NCI-H1105 (cell line): ENCODE results near the gene SPAG9.
"Not testable (repeated sequence)": the region's sequence is repeated elsewhere in the genome, so short reads cannot be mapped to it uniquely, and the experiment has no call there.

ENCODE experiments used
- DNase-seq: peaks from one replicate; lab custom pipeline; 2025; lab: John Stamatoyannopoulos, UW

The SPAG9 gene

DNA sequence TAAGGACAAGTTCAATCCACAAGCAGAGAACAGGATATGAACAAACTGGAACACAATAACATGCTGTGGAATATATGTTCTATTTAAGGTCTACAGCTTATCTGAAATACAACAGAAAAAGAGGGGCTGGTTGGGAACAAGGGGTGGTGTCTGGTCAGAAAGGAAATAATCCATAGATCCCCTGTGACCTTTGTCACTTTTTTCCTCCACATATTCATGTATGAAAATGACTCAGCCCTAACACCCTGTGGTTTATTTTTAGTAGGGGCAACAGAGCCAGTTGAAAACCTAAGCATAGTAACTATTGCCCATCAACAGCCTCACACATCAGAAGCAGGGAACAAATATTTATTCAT lies 12.3 kb upstream of the SPAG9 start:
- DNase-seq = no peak

GRCh38 chr17:51128076-51128475 lies 7.4 kb upstream of the SPAG9 start:
- no peak for DNase-seq

DNA sequence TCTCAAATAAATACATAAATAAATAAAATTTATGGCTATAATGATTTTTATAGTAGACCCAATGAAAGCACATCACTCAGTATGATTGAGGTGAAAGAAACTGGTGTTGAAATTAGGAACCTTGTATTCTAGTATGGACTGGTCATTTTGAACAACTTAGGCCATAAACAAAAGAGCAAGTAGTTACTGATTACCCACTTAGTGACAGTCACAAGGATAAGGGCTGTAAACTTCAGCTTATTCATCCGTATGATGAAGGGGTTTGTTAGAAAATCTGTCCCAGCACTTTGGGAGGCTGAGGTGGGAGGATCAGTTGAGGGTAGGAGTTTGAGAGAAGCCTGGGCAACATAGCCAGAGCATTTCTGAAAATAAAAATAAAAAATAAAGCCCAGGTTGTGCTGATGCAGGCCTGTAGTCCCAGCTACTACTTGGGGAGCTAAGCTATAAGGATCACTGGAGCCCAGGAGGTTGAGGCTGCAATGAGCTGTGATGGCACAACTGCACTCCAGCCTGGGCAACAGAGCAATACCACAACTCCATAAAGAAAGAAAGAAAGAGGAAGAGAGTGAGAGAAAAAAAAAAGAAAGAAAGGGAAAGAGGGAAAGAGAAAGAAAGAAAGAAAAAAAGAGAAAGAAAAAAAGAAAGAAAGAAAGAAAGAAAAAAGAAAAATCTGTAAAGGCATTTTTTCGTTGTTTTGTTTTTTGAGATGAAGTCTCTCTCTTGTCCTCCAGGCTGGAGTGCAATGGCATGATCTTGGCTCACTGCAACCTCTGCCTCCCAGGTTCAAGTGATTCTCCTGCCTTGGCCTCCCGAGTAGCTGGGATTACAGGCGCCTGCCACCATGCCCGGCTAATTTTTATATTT lies 4.2 kb upstream of the SPAG9 start:
- DNase-seq = no peak

DNA sequence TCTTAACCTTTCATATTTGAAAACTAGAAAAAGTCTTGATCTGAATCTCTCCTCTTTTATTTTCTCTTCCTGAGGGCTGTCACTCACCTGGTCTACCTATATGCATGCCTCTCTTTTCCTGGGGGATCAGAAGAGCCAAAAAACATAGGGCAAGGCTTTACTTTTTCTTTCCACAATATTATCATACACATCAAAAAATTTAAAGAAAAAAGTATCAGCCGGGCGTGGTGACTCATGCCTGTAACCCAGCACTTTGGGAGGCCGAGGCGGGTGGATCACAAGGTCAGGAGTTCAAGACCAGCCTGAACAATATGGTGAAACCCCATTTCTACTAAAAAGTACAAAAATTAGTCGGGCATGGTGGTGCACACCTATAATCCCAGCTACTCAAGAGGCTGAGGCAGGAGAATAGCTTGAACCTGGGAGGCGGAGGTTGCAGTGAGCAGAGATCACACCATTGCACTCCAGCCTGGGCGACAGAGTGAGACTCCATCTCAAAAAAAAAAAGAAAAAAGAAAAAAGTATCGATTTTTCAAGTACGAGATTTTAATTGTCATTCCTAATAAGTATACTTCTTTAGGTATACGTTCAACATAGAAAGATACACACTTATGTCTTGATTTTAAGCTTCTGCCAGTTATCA lies 1.9 kb upstream of the SPAG9 start:
- not testable (repeated sequence) for DNase-seq

- DNase-seq = no peak
Measured at GRCh38 chr17:51121620-51122472, 1.2 kb upstream of the SPAG9 start.

DNA sequence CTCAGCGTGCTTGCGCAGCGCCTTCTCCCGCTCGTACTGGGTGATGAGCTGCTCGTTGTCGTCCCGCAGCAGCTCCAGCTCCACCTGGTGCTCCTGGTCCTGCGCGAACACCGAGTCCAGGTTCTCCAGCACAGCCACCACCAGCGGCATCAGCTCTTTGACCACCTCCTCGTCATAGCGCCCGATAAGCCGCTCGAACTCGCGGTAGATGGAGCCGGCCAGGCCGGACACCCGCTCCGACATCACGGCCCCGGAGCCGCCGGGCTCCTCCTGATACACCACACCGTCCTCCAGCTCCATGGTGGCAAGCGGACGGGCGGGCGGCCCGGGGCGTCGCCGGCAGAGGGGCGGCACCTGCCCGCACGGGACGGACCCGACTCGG lies 320 bp downstream of the SPAG9 start:
- DNase-seq = peak; percentile 59

DNA sequence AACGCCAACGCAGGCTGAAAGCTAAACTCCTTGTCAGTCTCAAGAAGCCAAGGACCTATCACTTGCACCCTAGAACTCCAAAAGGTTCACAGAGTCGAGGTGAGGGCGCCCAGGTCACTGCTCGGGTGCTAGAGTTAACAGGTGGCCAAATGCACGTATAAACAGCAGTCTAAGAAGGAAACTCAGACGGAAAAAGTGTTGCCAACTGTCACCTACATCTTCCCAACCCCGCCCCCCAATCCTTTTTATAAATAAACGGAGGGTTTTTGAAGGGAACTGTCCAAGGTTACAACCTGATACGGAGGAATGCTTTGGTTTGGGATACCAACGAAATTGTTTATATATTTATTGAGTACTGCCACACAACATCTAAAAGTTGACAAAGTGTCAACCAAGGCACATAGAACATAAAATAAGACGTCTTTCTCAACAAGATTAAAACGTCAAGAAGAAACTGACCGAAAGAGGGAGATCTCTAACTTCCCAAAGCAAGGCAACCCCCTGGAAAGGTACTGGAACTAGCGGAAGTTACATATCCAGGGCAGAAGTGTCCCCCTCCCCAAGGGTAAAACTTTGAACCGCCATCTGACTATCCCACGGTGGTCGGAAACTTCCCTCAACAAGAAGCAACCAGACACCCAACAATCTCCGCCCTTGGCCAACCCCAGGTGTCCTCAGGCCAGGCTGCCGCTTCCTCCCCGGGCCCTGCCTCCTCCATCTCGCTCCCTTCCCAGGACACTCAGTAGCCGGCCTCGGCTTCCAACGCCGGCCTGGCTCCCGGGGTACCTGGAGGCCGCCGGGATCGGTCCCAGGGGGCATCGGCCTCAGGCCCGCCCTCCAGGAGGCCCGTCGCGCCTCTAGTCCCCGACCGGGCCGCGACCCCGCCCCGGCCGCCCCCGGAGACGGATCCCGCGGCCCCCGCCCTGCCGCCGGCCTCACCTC lies 982 bp downstream of the SPAG9 start:
- DNase-seq = no peak

GRCh38 chr17:51118330-51119195 lies 2.1 kb downstream of the SPAG9 start:
- peak; percentile 87 for DNase-seq

GRCh38 chr17:51115179-51115578 lies 5.5 kb downstream of the SPAG9 start:
- DNase-seq = no peak

DNA sequence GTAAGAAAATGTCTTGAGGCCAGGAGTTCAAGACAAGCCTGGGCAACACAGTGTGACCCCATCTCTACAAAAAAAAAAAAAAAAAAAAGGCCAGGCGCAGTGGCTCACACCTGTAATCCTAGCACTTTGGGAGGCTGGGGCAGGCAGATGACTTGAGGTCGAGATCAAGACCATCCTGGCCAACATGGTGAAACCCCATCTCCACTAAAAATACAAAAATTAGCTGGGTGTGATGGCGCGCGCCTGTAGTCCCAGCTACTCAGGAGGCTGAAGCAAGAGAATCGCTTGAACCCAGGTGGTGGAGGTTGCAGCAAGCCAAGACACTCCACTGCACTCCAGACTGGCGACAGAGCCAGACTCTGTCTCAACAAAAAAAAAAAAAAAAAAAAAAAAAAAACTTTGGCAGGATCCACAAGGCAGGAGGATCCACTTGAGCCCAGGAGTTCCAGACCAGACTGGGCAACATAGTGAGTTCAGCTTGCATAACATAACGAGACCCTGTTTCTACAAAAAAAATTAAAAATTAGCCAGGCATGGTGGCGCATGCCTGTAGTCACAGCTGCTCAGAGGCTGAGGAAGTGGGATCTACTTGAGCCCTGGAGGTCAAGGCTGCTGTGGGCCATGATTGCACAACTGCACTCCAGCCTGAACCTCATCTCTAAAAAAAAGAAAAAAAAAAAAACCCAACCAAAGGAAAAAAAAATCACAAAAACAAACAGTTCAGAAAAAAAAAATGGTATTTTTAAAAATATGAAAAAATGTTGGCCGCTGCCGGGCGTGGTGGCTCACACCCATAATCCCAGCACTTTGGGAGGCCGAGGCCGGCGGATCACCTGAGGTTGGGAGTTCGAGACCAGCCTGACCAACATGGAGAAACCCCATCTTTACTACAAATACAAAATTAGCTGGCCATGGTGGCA lies 8.1 kb downstream of the SPAG9 start:
- DNase-seq = not testable (repeated sequence)

DNA sequence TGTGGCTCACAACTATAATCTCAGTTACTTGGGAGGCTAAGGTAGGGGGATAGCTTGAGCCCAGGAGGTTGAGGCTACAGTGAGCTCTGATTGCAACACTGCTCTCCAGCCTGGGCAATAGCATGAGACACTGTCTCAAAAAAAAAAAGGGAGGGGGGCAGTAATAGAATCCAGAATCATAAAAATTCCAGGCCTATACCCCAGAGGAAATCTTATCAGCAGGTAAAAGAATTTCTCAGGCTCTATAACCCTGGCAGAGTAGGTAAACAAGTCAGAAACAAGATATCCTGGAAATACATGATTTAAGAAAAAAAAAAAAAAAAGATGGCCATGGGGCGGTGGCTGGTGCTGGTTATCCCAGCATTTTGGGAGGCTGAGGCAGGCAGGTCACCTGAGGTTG lies 12.9 kb downstream of the SPAG9 start:
- no peak for DNase-seq

- DNase-seq = no peak
Measured at GRCh38 chr17:51103451-51103850, 17.2 kb downstream of the SPAG9 start.

GRCh38 chr17:51103050-51103449 lies 17.6 kb downstream of the SPAG9 start:
- no peak for DNase-seq

DNA sequence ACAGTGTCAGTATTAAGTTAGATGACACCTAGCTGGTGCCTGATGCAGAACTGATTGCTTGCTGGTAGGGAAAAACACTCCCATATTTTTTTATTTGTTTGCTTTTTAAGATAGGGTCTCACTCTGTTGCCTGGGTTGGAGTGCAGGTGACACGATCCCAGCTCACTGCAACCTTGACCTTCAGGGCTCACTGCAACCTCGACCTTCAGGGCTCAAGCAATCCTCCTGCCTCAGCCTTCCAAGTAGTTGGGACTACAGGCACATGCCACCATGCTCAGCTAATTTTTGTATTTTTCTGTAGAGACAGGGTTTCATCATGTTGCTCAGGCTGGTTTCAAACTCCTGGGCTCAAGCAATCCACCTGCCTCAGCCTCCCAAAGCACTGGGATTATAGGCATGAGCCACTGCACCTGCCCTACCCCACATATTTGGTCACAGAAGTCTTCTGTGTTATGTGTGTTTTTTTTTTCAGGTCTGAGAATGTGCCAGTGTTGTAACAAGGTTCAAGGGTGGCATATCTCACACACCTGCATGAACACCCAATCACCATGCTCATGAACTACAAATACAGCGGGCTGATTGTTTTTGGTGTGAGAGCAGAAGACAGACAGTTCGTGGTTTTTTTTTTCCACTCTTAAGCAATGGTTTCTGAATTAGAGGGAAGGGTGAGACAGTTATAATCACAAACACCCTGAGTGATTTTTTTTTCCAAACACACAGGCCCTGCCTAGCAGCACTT lies 22.8 kb downstream of the SPAG9 start:
- DNase-seq = no peak

GRCh38 chr17:51091635-51092034 lies 29.0 kb downstream of the SPAG9 start:
- no peak for DNase-seq

DNA sequence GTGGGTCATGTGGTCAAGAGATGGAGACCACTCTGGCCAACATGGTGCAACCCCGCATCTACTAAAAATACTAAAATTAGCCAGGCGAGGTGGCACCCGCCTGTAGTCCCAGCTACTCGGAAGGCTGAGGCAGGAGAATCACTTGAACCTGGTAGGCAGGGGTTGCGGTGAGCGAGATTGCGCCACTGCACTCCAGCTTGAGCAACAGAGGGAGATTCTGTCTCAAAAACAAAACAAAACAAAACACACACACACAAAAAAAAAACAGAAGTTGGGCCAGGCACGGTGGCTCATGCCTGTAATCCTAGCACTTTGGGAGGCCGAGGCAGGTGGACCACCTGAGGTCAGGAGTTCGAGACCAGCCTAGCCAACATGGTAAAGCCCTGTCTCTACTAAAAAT lies 31.8 kb downstream of the SPAG9 start:
- not testable (repeated sequence) for DNase-seq

- no peak for DNase-seq
Measured at GRCh38 chr17:51088287-51088686, 32.4 kb downstream of the SPAG9 start.

GRCh38 chr17:51087072-51087757 lies 33.5 kb downstream of the SPAG9 start:
- no peak for DNase-seq
